C4-2B (cell line): Measurements from ENCODE around the gene WSCD1.

Source experiments
- H3K27ac ChIP-seq: fragments of 450-650 bp; 2 replicates; pipeline ENCODE4 v1.5.1; 2017
- CTCF ChIP-seq: fragments of 450-650 bp; conservative IDR thresholded peaks from 2 replicates; pipeline ENCODE4 v1.5.1; 2017; ENCODE audit warnings: mild to moderate bottlenecking
- ZFX ChIP-seq: fragments of 450-650 bp; IDR thresholded peaks from 2 replicates; pipeline ENCODE4 v1.6.1; 2017

The WSCD1 gene

DNA sequence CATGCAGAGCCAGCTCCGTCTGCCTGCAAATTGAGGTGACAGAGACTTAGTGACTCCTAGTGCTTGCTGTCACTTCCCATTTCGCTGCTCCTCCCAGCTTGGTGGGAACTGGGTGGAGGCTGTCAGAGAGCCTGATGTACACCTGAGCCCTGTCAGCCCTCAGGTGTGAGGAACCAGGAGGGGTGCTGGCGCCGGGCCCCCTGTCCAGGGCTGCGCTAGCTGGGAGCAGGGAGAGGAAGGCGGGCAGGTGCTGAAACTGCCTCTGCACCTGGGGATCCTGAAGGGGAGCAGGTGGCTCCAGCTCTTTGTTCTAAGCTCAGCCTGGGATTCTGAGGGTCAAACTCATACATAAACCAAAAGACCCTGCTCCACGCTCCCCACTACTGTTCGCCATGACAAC is 10.8 kb upstream of the WSCD1 start:
- TF ChIP-seq CTCF (no peak), ZFX (no peak)
- no peak overlapping the region for H3K27ac ChIP-seq

GRCh38 chr17:6061290-6061689 is 8.9 kb upstream of the WSCD1 start:
- H3K27ac ChIP-seq, result no peak overlapping the region
- TF ChIP-seq CTCF, result no peak
- no peak for TF ChIP-seq ZFX

GRCh38 chr17:6064868-6065267 is 5.3 kb upstream of the WSCD1 start:
- no peak overlapping the region for H3K27ac ChIP-seq
- TF ChIP-seq ZFX (no peak), CTCF (no peak)

GRCh38 chr17:6065351-6065750 is 4.8 kb upstream of the WSCD1 start:
- TF ChIP-seq ZFX, result no peak
- TF ChIP-seq CTCF, result no peak
- H3K27ac ChIP-seq, result no peak overlapping the region

GRCh38 chr17:6066183-6066948 is 3.8 kb upstream of the WSCD1 start:
- TF ChIP-seq CTCF (no peak), ZFX (no peak)
- H3K27ac ChIP-seq, result no peak overlapping the region

GRCh38 chr17:6067060-6067459 is 3.1 kb upstream of the WSCD1 start:
- no peak for TF ChIP-seq CTCF
- no peak for TF ChIP-seq ZFX
- no peak overlapping the region for H3K27ac ChIP-seq

DNA sequence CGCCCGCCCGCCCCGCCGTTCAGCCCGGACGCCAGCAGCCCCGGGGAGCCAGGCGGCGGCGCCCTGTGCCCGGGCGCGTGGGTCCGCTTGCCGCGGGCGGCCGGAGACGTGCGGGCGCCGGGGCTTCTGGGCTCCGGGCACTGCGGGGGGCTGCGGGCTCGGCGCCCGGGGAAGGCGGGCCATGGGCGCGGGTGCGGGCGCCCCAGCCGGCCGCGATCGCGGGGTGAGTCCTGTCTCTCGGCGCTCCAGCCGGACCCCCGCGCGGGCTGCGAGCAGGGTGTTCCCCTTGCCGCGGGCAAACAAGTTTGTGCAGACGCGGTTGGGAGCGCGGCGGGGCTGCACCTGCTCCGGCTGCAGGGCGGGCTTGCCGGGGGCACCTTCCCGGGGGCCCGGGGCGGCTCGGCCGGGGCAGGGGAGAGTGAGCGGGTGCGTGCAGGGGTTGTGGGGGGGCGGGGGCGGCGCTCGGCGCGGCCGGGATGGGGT is 292 bp downstream of the WSCD1 start:
- H3K27ac ChIP-seq, result no peak overlapping the region
- TF ChIP-seq CTCF (no peak), ZFX (no peak)
